HUES48 (cell line): ENCODE data around the gene RUSC1.
A peak's percentile ranks its signal among the peaks of the same experiment; 100 is the strongest.
"Not testable (repeated sequence)": the region's sequence is repeated elsewhere in the genome, so short reads cannot be mapped to it uniquely, and the experiment has no call there.

Experiments used
- H3K27ac ChIP-seq: one replicate; pipeline ENCODE4 v1.7.0; 2013; ENCODE audit warnings: low read depth, low read length, inconsistent platforms
- H3K27me3 ChIP-seq: 2 replicates; pipeline ENCODE4 v1.6.1; 2013; ENCODE audit warnings: mild to moderate bottlenecking, low read length; ENCODE audit not compliant: control insufficient read depth, insufficient read depth
- H3K36me3 ChIP-seq: 2 replicates; pipeline ENCODE4 v1.6.1; 2013; ENCODE audit warnings: low read length; ENCODE audit not compliant: control insufficient read depth, insufficient read depth
- H3K4me1 ChIP-seq: 2 replicates; pipeline ENCODE4 v1.6.1; 2013; ENCODE audit warnings: mild to moderate bottlenecking, low read length; ENCODE audit not compliant: control insufficient read depth, insufficient read depth
- H3K4me3 ChIP-seq: 2 replicates; pipeline ENCODE4 v1.5.1; 2013; ENCODE audit warnings: mild to moderate bottlenecking, low read depth, low read length
- H3K9ac ChIP-seq: 2 replicates; pipeline ENCODE4 v1.6.1; 2013; ENCODE audit warnings: mild to moderate bottlenecking, low read depth, low read length, moderate library complexity
- H3K9me3 ChIP-seq: 2 replicates; pipeline ENCODE4 v1.6.1; 2013; ENCODE audit warnings: low read length; ENCODE audit not compliant: control insufficient read depth, insufficient read depth

The RUSC1 gene

DNA sequence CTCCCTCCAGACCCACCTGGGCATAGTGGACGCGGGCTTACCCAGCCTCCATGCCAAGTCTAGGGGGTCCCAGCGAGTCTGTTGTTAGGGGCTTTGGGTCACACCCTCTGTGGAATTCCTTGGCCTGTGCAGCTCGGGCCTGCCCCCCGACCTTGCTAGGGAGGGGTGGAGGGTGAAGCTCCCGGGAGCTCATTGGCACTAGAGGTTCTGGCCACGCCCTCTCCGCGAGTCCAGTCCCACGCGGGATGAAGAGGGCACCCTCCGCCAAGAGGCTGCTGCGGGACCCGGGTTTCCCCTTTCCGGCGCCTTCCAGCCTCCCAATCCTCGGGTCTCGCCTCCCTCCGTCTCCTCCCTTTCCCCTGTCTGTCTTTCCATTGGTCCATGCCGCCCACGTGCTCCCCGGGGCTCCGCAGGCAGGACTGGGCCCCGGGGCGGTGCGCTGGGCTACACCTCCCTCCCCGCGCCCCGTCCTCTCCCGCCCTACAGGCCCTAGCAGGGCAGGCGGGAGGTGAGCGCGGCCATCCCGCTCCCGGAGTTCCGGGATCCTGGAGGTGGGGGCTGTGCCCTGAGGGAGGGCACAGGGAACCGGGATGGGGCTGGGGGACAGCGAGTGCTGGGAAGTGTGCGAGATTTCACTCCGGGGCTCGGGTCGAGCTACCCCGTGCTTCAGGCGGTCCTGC is 3.5 kb downstream of the RUSC1 start:
- Histone ChIP-seq H3K9ac (peak overlapping the region; percentile 44; the same call in 1 of the 2 replicates), H3K36me3 (peaks cover 39% of the 10 kb centered on the region), H3K27me3 (peaks cover 12% of the 10 kb centered on the region), H3K4me1 (peaks cover 24% of the 10 kb centered on the region), H3K4me3 (peak overlapping the region; percentile 85), H3K27ac (peak overlapping the region; percentile 96), H3K9me3 (no peaks in the 10 kb centered on the region)

DNA sequence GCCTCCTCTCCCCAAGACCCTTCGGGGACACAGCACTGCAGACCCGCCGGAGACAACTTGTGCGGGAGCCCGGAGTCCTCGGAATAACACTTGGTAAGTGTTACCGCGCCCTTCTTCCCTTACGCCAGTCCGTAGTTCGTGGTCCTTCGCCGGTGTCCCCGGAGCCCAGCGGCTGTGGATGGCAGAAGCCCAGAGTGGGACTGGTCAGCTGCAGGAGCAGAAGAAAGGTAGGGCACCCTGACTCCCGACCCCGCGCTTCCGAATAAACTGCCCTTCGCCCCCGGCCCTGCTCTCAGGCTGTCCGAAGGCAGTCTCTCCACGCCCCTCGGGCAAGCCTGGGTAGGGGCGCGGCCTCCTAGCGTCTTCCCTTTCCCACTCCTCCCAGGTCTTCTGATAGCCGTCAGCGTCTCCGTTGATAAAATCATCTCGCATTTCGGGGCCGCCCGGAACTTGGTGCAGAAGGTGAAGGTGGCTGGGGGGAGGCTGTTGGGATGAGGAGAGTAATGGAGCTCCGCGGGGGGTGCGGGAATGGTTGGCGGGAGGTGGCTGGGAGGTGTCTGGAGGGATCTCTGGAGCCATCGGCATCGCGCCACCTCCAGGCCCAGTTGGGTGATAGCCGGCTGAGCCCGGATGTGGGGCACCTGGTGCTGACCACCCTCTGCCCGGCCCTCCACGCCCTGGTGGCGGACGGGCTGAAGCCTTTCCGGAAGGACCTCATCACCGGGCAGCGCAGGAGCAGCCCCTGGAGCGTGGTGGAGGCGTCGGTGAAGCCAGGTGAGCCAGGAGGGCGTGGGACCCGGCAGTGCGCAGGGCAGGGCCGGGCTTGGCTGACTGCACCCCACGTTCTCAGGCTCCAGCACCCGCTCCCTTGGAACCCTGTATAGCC is 4.3 kb downstream of the RUSC1 start:
- H3K27me3 ChIP-seq: peaks cover 12% of the 10 kb centered on the region
- H3K9ac ChIP-seq: peak overlapping the region; percentile 41; the same call in 1 of the 2 replicates
- peaks cover 39% of the 10 kb centered on the region for H3K36me3 ChIP-seq
- H3K9me3 ChIP-seq: no peaks in the 10 kb centered on the region
- H3K4me1 ChIP-seq: peaks cover 24% of the 10 kb centered on the region
- H3K4me3 ChIP-seq: peak overlapping the region; percentile 85
- H3K27ac ChIP-seq: peak overlapping the region; percentile 79

GRCh38 chr1:155325603-155325893 is 4.9 kb downstream of the RUSC1 start:
- Histone ChIP-seq H3K9me3 (no peaks in the 10 kb centered on the region), H3K9ac (no peak overlapping the region), H3K36me3 (peaks cover 44% of the 10 kb centered on the region), H3K27ac (peak overlapping the region; percentile 79), H3K27me3 (peaks cover 12% of the 10 kb centered on the region), H3K4me3 (peak overlapping the region; percentile 85), H3K4me1 (peaks cover 18% of the 10 kb centered on the region)

- Histone ChIP-seq H3K9me3 (no peaks in the 10 kb centered on the region), H3K27ac (no peak overlapping the region), H3K36me3 (peaks cover 50% of the 10 kb centered on the region), H3K9ac (no peak overlapping the region), H3K4me1 (peaks cover 18% of the 10 kb centered on the region), H3K27me3 (peaks cover 11% of the 10 kb centered on the region), H3K4me3 (no peak overlapping the region)
These were observed 5.4 kb downstream of the RUSC1 start for GRCh38 chr1:155326020-155326526.

DNA sequence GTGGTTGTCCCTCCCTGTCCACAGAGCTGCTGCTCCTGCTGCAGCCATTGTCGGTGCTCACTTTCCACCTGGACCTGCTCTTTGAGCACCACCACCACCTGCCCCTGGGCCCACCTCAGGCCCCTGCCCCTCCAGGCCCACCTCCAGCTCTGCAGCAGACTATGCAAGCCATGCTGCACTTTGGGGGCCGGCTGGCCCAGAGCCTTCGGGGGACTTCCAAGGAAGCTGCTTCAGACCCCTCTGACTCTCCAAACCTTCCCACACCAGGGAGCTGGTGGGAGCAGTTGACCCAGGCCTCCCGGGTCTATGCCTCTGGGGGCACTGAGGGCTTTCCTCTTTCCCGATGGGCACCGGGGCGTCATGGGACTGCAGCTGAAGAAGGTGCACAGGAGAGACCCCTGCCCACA is 5.9 kb downstream of the RUSC1 start:
- Histone ChIP-seq H3K27ac (no peak overlapping the region), H3K27me3 (peaks cover 5% of the 10 kb centered on the region), H3K4me1 (peaks cover 13% of the 10 kb centered on the region), H3K9me3 (no peaks in the 10 kb centered on the region), H3K36me3 (peaks cover 54% of the 10 kb centered on the region), H3K9ac (no peak overlapping the region), H3K4me3 (no peak overlapping the region)

DNA sequence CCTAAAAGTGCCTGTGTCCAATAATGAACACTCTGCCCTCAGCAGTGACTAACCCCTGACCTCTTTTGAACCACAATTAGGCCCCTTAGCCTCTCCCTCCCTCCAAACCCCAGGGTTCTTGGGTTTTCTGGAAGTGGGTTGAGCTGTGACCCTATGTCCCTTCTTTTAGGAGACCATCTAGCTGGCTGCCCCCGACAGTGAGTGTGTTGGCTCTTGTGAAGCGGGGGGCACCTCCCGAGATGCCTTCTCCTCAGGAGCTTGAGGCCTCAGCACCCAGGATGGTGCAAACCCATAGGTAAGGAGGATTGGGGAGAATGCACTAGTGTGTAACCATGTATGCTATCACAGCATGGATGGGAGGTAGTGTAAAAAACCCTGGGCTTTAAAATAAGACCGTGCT is 7.3 kb downstream of the RUSC1 start:
- Histone ChIP-seq H3K4me3 (no peak overlapping the region), H3K4me1 (peaks cover 4% of the 10 kb centered on the region; the same call in 1 of the 2 replicates), H3K27ac (no peak overlapping the region), H3K9me3 (no peaks in the 10 kb centered on the region), H3K27me3 (no peaks in the 10 kb centered on the region), H3K36me3 (peaks cover 54% of the 10 kb centered on the region), H3K9ac (no peak overlapping the region)

- not testable (repeated sequence) for H3K9ac ChIP-seq, H3K4me1 ChIP-seq, H3K27me3 ChIP-seq, H3K9me3 ChIP-seq, H3K27ac ChIP-seq, H3K4me3 ChIP-seq
- peaks cover 54% of the 10 kb centered on the region for H3K36me3 ChIP-seq
These were observed 8.2 kb downstream of the RUSC1 start for GRCh38 chr1:155328856-155329255.

DNA sequence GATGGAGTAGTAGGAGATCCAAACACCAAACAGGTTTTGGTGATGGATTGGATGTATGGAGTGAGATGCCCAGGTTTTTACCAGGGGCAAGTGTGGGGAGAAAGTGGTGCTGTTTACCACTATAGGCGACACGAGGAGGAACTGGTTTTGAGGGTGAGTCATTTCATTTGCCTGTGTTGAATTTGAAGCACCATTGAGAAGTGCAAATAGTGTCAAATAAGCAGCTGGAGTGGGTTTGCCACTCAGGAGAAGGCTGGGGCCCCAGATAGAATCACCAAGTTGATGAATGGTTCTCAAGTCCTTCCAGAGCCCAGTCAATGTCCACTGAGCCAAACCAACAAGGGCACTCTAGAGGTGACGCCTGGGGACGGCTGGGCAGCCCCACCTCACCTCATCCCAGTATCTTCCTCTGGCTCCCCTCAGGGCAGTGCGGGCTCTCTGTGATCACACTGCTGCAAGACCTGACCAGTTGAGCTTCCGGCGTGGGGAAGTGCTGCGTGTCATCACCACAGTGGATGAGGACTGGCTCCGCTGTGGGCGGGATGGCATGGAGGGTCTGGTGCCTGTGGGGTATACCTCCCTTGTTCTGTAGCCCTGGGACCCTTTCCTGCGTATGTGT is 9.4 kb downstream of the RUSC1 start:
- no peak overlapping the region for H3K27ac ChIP-seq
- peaks cover 61% of the 10 kb centered on the region for H3K36me3 ChIP-seq
- no peak overlapping the region for H3K4me3 ChIP-seq
- peaks cover 4% of the 10 kb centered on the region; the same call in 1 of the 2 replicates for H3K4me1 ChIP-seq
- H3K9ac ChIP-seq: no peak overlapping the region
- H3K27me3 ChIP-seq: no peaks in the 10 kb centered on the region
- no peaks in the 10 kb centered on the region for H3K9me3 ChIP-seq

DNA sequence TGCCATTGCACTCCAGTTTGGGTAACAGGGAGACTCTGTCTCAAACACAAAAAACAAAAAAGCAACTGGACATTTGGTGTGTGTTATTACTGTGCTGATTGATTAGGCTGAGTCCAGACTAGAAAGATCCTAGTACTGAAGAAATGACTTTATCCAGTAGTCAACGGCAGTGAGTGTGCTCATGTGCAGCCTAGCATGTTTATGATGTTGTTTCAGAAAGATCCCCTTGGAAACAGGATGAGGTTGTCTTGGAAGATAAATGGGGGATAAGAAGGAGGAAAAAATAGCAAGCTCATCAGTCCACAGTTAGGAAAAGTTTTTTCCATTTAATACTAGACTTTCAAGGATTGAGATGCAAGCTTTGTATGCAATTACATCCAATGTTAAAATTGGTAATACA is 14.3 kb downstream of the RUSC1 start:
- H3K27me3 ChIP-seq: no peaks in the 10 kb centered on the region
- no peaks in the 10 kb centered on the region for H3K9me3 ChIP-seq
- peaks cover 61% of the 10 kb centered on the region for H3K36me3 ChIP-seq
- no peak overlapping the region for H3K9ac ChIP-seq
- no peaks in the 10 kb centered on the region for H3K4me1 ChIP-seq
- no peak overlapping the region for H3K4me3 ChIP-seq
- no peak overlapping the region for H3K27ac ChIP-seq

- H3K36me3 ChIP-seq: peaks cover 81% of the 10 kb centered on the region
- no peaks in the 10 kb centered on the region for H3K27me3 ChIP-seq
- H3K9ac ChIP-seq: no peak overlapping the region
- no peak overlapping the region for H3K27ac ChIP-seq
- H3K9me3 ChIP-seq: no peaks in the 10 kb centered on the region
- no peaks in the 10 kb centered on the region for H3K4me1 ChIP-seq
- no peak overlapping the region for H3K4me3 ChIP-seq
These were observed 18.9 kb downstream of the RUSC1 start for GRCh38 chr1:155339515-155340097.
